ENCODE measurements around the gene MCCC1. TPM values are rescaled to one million over a fixed set of nuclear protein-coding genes. Genes with fewer than 3 reads are reported as not detected.

The MCCC1 gene
- polyA plus RNA-seq, 1 donor (not counting 4 experiments of a cell fraction or from before 2014, with no cell fraction given), result 11.7 TPM

DNA sequence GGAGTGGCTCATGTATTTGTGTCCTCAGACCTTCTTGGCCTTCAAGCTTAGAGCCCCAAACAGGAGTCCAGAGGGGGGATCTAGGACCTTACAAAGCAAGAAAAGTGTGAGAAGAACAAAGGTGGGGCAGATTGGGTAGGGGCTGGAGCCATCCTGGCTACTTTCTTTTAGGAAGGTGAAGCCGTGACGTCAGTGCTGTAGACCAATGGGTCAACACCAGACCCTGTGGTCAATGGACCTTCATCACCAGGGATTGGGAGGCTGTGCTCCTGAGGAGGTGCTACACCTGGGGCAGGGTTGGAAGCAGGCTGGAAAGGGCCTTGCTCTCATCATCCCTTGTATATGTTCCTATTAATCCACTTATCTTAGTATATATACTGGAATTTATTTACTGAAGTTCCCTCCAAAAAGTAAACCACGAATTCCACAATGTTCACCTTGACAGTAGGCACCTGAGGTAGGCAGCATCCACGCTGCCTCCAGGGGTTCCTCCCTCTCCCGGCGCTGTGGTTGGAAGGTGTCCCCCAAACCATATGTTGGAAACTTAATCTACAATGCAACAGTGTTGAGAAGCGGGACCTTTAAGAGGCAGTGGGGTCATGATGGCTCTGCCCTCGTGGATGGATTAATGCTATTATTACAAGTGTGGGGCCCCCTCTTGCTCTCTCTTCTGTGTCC, 21.4 kb upstream of the MCCC1 start:
- H3K9ac ChIP-seq (ENCODE audit: control insufficient read depth, extremely low read depth, insufficient read depth, low read length), result no peak overlapping the region
- no peaks in the 10 kb centered on the region for H3K9me1 ChIP-seq (ENCODE audit: control insufficient read depth, extremely low read depth, insufficient read depth, low read length)
- H3K79me2 ChIP-seq (ENCODE audit: control insufficient read depth, insufficient read depth, low read length), result no peaks in the 10 kb centered on the region
- no peaks in the 10 kb centered on the region for H3K9me3 ChIP-seq (ENCODE audit: control insufficient read depth, low read depth, low read length)
- peaks cover 11% of the 10 kb centered on the region for H3K27me3 ChIP-seq (ENCODE audit: control insufficient read depth, extremely low read depth, insufficient read depth, low read length)
- no peak for FAIRE-seq
- H2AFZ ChIP-seq (ENCODE audit: control insufficient read depth, low read length), result no peak overlapping the region
- H3K4me3 ChIP-seq (ENCODE audit: control insufficient read depth in 2 of 3, extremely low read depth in 1 of 3, insufficient read depth in 2 of 3, low read depth in 1 of 3, low read length in 3 of 3), result no peak overlapping the region
- TF ChIP-seq, protein P1, sequence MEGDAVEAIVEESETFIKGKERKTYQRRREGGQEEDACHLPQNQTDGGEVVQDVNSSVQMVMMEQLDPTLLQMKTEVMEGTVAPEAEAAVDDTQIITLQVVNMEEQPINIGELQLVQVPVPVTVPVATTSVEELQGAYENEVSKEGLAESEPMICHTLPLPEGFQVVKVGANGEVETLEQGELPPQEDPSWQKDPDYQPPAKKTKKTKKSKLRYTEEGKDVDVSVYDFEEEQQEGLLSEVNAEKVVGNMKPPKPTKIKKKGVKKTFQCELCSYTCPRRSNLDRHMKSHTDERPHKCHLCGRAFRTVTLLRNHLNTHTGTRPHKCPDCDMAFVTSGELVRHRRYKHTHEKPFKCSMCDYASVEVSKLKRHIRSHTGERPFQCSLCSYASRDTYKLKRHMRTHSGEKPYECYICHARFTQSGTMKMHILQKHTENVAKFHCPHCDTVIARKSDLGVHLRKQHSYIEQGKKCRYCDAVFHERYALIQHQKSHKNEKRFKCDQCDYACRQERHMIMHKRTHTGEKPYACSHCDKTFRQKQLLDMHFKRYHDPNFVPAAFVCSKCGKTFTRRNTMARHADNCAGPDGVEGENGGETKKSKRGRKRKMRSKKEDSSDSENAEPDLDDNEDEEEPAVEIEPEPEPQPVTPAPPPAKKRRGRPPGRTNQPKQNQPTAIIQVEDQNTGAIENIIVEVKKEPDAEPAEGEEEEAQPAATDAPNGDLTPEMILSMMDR (optimal IDR thresholded peaks at IDR 0.05 in 1 of 3, IDR thresholded peaks at IDR 0.05 in 1 of 3, conservative IDR thresholded peaks at IDR 0.05 in 1 of 3; ENCODE audit: extremely low read depth in 1 of 3, insufficient read depth in 2 of 3, low read length in 3 of 3), result no peak
- no peak for TF ChIP-seq EZH2 (IDR thresholded peaks at IDR 0.05; ENCODE audit: low read length)
- H3K4me2 ChIP-seq (ENCODE audit: control insufficient read depth, extremely low read depth, insufficient read depth, low read depth, low read length), result no peak overlapping the region
- H3K4me1 ChIP-seq (ENCODE audit: control insufficient read depth, extremely low read depth, insufficient read depth, low read length), result no peaks in the 10 kb centered on the region
- no peaks in the 10 kb centered on the region for H4K20me1 ChIP-seq (ENCODE audit: control insufficient read depth, extremely low read depth, insufficient read depth, low read length)
- dilution Hi-C loops (cut with MboI; ENCODE audit: extremely low pct_ligation_motif_present, low sequenced_read_pairs), result no loop called here
- no peaks in the 10 kb centered on the region for H3K36me3 ChIP-seq (ENCODE audit: control insufficient read depth in 2 of 2, extremely low read depth in 1 of 2, insufficient read depth in 2 of 2, low read length in 2 of 2)
- no peak for DNase-seq (ENCODE audit: low read depth, low spot score)
- H3K27ac ChIP-seq (ENCODE audit: control insufficient read depth, insufficient read depth, low read length), result no peak overlapping the region

DNA sequence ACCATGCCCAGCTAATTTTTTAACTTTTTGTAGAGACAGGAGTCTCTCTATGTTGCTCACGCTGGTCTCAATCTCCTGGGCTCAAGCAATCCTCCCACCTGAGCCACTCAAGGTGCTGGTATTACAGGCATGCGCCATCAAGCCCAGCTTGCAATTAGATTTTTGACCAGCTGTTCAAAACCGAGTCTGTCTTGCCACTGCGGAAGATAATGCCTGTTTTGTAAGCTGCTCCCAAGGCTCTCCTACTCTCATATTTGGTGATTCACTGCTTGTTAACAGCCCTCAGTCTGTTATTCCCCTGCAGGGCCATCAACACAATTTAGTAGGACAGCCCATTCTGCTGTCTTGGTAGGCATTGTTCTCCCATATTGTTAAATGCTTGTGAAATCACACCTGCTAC, 17.8 kb upstream of the MCCC1 start:
- no peak overlapping the region for H3K4me3 ChIP-seq (ENCODE audit: control insufficient read depth in 2 of 3, extremely low read depth in 1 of 3, insufficient read depth in 2 of 3, low read depth in 1 of 3, low read length in 3 of 3)
- H3K79me2 ChIP-seq (ENCODE audit: control insufficient read depth, insufficient read depth, low read length), result no peaks in the 10 kb centered on the region
- DNase-seq (ENCODE audit: low read depth, low spot score) (no peak), FAIRE-seq (no peak)
- H3K27me3 ChIP-seq (ENCODE audit: control insufficient read depth, extremely low read depth, insufficient read depth, low read length), result peaks cover 23% of the 10 kb centered on the region
- H4K20me1 ChIP-seq (ENCODE audit: control insufficient read depth, extremely low read depth, insufficient read depth, low read length), result no peaks in the 10 kb centered on the region
- no peak overlapping the region for H3K27ac ChIP-seq (ENCODE audit: control insufficient read depth, insufficient read depth, low read length)
- H3K36me3 ChIP-seq (ENCODE audit: control insufficient read depth in 2 of 2, extremely low read depth in 1 of 2, insufficient read depth in 2 of 2, low read length in 2 of 2), result no peaks in the 10 kb centered on the region
- H3K4me2 ChIP-seq (ENCODE audit: control insufficient read depth, extremely low read depth, insufficient read depth, low read depth, low read length), result no peak overlapping the region
- H3K9me3 ChIP-seq (ENCODE audit: control insufficient read depth, low read depth, low read length), result no peaks in the 10 kb centered on the region
- TF ChIP-seq, protein P1 (optimal IDR thresholded peaks at IDR 0.05 in 1 of 3, IDR thresholded peaks at IDR 0.05 in 1 of 3, conservative IDR thresholded peaks at IDR 0.05 in 1 of 3; ENCODE audit: extremely low read depth in 1 of 3, insufficient read depth in 2 of 3, low read length in 3 of 3), result no peak
- TF ChIP-seq EZH2 (IDR thresholded peaks at IDR 0.05; ENCODE audit: low read length), result no peak
- no peaks in the 10 kb centered on the region for H3K9me1 ChIP-seq (ENCODE audit: control insufficient read depth, extremely low read depth, insufficient read depth, low read length)
- dilution Hi-C loops (cut with MboI; ENCODE audit: extremely low pct_ligation_motif_present, low sequenced_read_pairs), result no loop called here
- H2AFZ ChIP-seq (ENCODE audit: control insufficient read depth, low read length), result no peak overlapping the region
- H3K4me1 ChIP-seq (ENCODE audit: control insufficient read depth, extremely low read depth, insufficient read depth, low read length), result no peaks in the 10 kb centered on the region
- no peak overlapping the region for H3K9ac ChIP-seq (ENCODE audit: control insufficient read depth, extremely low read depth, insufficient read depth, low read length)
